Measurements from ENCODE around the gene CEACAM8.

DNA sequence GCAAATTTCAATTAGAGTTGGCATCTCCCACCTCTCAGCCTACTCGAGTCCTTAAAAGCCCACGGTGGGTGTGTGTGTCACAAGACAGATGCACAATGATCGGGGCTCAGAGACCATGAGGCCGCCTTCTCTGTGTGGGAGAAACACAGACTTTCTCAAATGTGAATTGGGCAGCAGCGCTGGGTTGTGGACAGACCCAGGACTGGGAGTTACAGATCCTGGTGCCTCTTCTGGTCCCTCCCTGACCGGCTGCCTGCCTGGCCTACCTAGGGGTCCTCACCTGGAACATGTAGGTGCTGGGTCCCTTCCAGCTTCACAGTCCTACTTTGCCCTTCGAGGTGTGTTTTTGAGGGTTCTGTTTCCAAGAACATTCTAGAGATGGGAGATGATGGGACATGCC lies 4.9 kb downstream of the CEACAM8 start:
- no peak for TF ChIP-seq POLR2A (IDR thresholded peaks at IDR 0.05)
- TF ChIP-seq, protein P1, sequence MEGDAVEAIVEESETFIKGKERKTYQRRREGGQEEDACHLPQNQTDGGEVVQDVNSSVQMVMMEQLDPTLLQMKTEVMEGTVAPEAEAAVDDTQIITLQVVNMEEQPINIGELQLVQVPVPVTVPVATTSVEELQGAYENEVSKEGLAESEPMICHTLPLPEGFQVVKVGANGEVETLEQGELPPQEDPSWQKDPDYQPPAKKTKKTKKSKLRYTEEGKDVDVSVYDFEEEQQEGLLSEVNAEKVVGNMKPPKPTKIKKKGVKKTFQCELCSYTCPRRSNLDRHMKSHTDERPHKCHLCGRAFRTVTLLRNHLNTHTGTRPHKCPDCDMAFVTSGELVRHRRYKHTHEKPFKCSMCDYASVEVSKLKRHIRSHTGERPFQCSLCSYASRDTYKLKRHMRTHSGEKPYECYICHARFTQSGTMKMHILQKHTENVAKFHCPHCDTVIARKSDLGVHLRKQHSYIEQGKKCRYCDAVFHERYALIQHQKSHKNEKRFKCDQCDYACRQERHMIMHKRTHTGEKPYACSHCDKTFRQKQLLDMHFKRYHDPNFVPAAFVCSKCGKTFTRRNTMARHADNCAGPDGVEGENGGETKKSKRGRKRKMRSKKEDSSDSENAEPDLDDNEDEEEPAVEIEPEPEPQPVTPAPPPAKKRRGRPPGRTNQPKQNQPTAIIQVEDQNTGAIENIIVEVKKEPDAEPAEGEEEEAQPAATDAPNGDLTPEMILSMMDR (IDR thresholded peaks at IDR 0.05), result no peak
